DND-41 (cell line): ENCODE data around the gene SORCS1.

Source experiments
- ATAC-seq: fragments of 200-7000 bp; cut with Tn5 transposase; 3 replicates; pipeline ENCODE4 v1.9.1; 2021; ENCODE audit warnings: low read depth; ENCODE audit not compliant: insufficient read depth
- DNase-seq: peaks from one replicate; pipeline ENCODE4 v3.0.0-alpha.2; 2020
- H2AFZ ChIP-seq: 2 replicates; pipeline ENCODE4 v1.6.0; 2012; ENCODE audit warnings: low read depth, low read length
- H3K27ac ChIP-seq: 2 replicates; pipeline ENCODE4 v1.5.1; 2012; ENCODE audit warnings: low read length, inconsistent platforms
- H3K27me3 ChIP-seq: fragments of 200-600 bp; sonication (generic); 2 replicates; pipeline ENCODE4 v1.6.0; 2012; ENCODE audit warnings: low read length, mild to moderate bottlenecking, inconsistent platforms; ENCODE audit not compliant: insufficient read depth, poor library complexity
- H3K36me3 ChIP-seq: 2 replicates; pipeline ENCODE4 v1.5.1; 2012; ENCODE audit warnings: low read length, inconsistent platforms; ENCODE audit not compliant: insufficient read depth
- H3K4me1 ChIP-seq: 2 replicates; pipeline ENCODE4 v1.5.1; 2012; ENCODE audit warnings: mild to moderate bottlenecking, low read length; ENCODE audit not compliant: insufficient read depth
- H3K4me2 ChIP-seq: 2 replicates; pipeline ENCODE4 v1.6.0; 2012; ENCODE audit warnings: mild to moderate bottlenecking, moderate library complexity, low read length, inconsistent platforms; ENCODE audit not compliant: insufficient read depth
- H3K4me3 ChIP-seq, 2 experiments: fragments of 200-600 bp in 1 of 2; shearing (Covaris generic) in 1 of 2; 2 replicates each; pipeline ENCODE4 v1.5.1; 2012 to 2016; ENCODE audit warnings: inconsistent platforms in 2 of 2, low read length in 2 of 2, mild to moderate bottlenecking in 2 of 2, low read depth in 1 of 2, moderate library complexity in 1 of 2
- H3K79me2 ChIP-seq: 2 replicates; pipeline ENCODE4 v1.6.0; 2012; ENCODE audit warnings: low read length, inconsistent platforms; ENCODE audit not compliant: insufficient read depth
- H3K9ac ChIP-seq: 2 replicates; pipeline ENCODE4 v1.6.0; 2012; ENCODE audit warnings: low read depth, mild to moderate bottlenecking, inconsistent platforms, low read length, moderate library complexity
- H3K9me3 ChIP-seq: 2 replicates; pipeline ENCODE4 v1.5.1; 2012; ENCODE audit warnings: low read length, moderate library complexity, mild to moderate bottlenecking, inconsistent platforms; ENCODE audit not compliant: insufficient read depth, severe bottlenecking
- H4K20me1 ChIP-seq: 2 replicates; pipeline ENCODE4 v1.6.0; 2012; ENCODE audit warnings: low read length; ENCODE audit not compliant: insufficient read depth
- CTCF ChIP-seq: IDR thresholded peaks from 2 replicates; pipeline ENCODE4 v1.5.1; 2012; ENCODE audit warnings: borderline replicate concordance, low read length, moderate library complexity, mild to moderate bottlenecking; ENCODE audit not compliant: poor library complexity, severe bottlenecking; ENCODE audit errors: extremely low read depth
- EZH2 ChIP-seq: IDR thresholded peaks from 3 replicates; pipeline ENCODE4 v1.6.1; 2012; ENCODE audit warnings: borderline replicate concordance, low read depth, mild to moderate bottlenecking, moderate library complexity, low read length, inconsistent platforms; ENCODE audit not compliant: severe bottlenecking

Gene SORCS1

GRCh38 chr10:107072786-107073185, 91.7 kb downstream of the SORCS1 start:
- Histone ChIP-seq H3K9me3 (no peaks in the 10 kb centered on the region), H3K9ac (no peak overlapping the region), H3K4me3 (no peak overlapping the region), H4K20me1 (no peaks in the 10 kb centered on the region), H3K79me2 (no peaks in the 10 kb centered on the region), H2AFZ (no peak overlapping the region), H3K36me3 (no peaks in the 10 kb centered on the region), H3K4me1 (no peaks in the 10 kb centered on the region), H3K27ac (no peak overlapping the region), H3K27me3 (no peaks in the 10 kb centered on the region), H3K4me2 (no peak overlapping the region)
- DNase-seq (no peak), ATAC-seq (no peak)
- no peak for TF ChIP-seq CTCF
- TF ChIP-seq EZH2, result no peak

GRCh38 chr10:107072028-107072427, 92.5 kb downstream of the SORCS1 start:
- no peaks in the 10 kb centered on the region for H4K20me1 ChIP-seq
- H3K27ac ChIP-seq, result no peak overlapping the region
- H3K4me1 ChIP-seq, result no peaks in the 10 kb centered on the region
- H3K9me3 ChIP-seq, result no peaks in the 10 kb centered on the region
- no peak overlapping the region for H3K9ac ChIP-seq
- no peak for TF ChIP-seq CTCF
- no peak for TF ChIP-seq EZH2
- no peak overlapping the region for H3K4me2 ChIP-seq
- no peaks in the 10 kb centered on the region for H3K36me3 ChIP-seq
- DNase-seq (no peak), ATAC-seq (no peak)
- no peaks in the 10 kb centered on the region for H3K79me2 ChIP-seq
- H2AFZ ChIP-seq, result no peak overlapping the region
- H3K27me3 ChIP-seq, result no peaks in the 10 kb centered on the region
- H3K4me3 ChIP-seq, result no peak overlapping the region

GRCh38 chr10:107071301-107071700, 93.2 kb downstream of the SORCS1 start:
- no peak for TF ChIP-seq EZH2
- no peak for TF ChIP-seq CTCF
- H3K4me1 ChIP-seq, result no peaks in the 10 kb centered on the region
- no peak overlapping the region for H3K27ac ChIP-seq
- H3K36me3 ChIP-seq, result no peaks in the 10 kb centered on the region
- no peaks in the 10 kb centered on the region for H3K9me3 ChIP-seq
- H3K4me3 ChIP-seq, result no peak overlapping the region
- ATAC-seq (no peak), DNase-seq (no peak)
- no peaks in the 10 kb centered on the region for H4K20me1 ChIP-seq
- H2AFZ ChIP-seq, result no peak overlapping the region
- no peak overlapping the region for H3K9ac ChIP-seq
- no peaks in the 10 kb centered on the region for H3K27me3 ChIP-seq
- no peak overlapping the region for H3K4me2 ChIP-seq
- no peaks in the 10 kb centered on the region for H3K79me2 ChIP-seq

GRCh38 chr10:107067843-107068242, 96.7 kb downstream of the SORCS1 start:
- H4K20me1 ChIP-seq, result no peaks in the 10 kb centered on the region
- no peaks in the 10 kb centered on the region for H3K79me2 ChIP-seq
- no peak overlapping the region for H3K4me3 ChIP-seq
- H3K27ac ChIP-seq, result no peak overlapping the region
- no peaks in the 10 kb centered on the region for H3K4me1 ChIP-seq
- H3K9me3 ChIP-seq, result no peaks in the 10 kb centered on the region
- H2AFZ ChIP-seq, result no peak overlapping the region
- H3K4me2 ChIP-seq, result no peak overlapping the region
- no peak overlapping the region for H3K9ac ChIP-seq
- ATAC-seq (no peak), DNase-seq (no peak)
- H3K36me3 ChIP-seq, result no peaks in the 10 kb centered on the region
- TF ChIP-seq CTCF, result no peak
- TF ChIP-seq EZH2, result no peak
- no peaks in the 10 kb centered on the region for H3K27me3 ChIP-seq
